Activated CD4-positive, CD25-positive, alpha-beta regulatory T cell (primary cell): Measurements from ENCODE around the gene EXTL1.

Source experiments
- DNase-seq, 4 experiments: peaks; one replicate each; lab custom pipeline; 2025; lab: John Stamatoyannopoulos, UW

EXTL1 gene

DNA sequence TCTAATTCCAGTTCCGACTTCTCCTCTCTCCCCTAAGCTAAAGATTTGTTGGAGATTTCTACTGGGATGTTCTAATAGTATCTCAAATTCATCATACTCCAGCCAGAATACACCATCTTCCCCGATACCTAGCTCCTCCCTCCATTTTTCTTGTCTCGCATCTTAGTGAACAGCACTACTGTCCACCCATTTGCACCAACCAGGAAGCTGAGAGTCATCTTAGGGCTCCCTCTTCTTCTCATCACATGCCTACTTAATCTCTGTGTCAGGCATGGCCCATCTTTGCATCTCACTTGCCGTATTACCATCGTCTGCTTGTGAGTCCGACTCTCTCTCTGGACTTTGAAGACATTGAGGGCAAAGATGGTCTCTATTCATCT, 49.4 kb downstream of the EXTL1 start:
- no peak for DNase-seq

DNA sequence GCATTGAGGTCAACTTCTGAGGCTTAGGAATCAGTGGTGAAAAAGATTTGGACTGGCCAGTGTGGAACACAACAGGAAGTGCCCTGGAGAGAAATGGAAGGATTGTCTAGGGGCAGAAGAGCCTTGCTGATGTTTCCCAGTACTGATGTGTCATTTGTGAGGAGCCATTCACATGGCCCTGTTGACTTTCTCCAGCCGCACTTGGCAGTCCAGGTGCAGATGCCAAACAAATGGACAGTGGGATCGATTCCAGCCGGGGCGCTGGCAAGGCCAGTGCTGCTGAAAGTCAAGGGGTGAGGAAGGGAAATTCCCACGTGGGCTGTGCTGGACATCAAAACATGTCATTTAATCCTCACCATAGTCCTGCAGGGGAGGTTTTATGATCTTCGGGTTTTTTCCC, 50.7 kb downstream of the EXTL1 start:
- no peak for DNase-seq

DNA sequence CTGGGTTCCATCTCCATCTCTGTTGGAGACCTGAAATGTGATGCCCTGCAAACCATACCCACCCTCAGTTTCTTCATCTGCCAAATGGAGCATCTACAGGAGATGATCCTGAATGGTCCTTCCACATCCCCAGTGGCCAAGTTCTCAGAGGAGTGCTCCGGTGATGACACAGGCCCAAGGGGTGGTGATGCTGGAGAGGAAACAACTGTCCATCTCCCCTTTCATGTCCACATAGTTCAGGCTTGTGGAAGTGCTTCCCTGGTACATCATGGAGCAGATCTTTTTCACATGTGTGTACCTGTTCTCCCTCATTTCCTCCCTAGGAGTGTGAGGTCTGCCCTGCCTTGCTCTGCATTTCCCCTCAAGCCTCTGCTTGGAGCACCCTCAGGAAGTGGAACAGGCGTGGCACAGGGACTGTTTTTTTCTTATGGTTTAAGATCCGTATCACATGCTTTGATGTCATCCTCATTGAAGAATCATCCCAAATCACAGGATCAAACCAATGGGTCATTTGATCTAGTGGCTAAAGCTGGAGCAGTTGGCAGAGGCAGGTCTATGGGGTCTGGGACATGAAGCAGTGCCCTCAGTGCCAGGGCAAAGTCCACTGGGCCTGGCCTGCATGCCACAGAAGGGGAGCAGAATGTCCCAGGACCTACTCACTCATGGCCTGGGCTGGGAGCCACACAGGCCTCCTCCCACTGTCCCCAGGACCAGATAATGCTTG, 54.0 kb downstream of the EXTL1 start:
- DNase-seq = no peak

DNA sequence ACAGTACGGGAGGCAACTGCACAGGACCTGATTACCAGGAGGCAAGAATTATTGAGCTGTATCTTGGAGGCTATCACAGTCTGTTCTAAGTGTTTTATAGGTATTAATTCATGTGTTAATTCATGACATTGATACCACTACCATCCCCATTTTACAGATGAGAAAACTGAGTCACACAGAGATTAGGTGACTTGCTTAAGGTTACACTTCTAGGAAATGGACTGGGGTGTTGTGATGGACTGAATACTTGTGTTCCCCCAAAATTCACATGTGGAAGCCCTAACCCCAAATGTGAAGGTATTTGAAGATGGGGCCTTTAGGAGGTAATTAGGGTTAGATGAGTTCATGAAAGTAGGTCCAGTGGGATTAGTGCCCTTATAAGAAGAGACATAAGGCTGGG, 55.9 kb downstream of the EXTL1 start:
- no peak for DNase-seq

DNA sequence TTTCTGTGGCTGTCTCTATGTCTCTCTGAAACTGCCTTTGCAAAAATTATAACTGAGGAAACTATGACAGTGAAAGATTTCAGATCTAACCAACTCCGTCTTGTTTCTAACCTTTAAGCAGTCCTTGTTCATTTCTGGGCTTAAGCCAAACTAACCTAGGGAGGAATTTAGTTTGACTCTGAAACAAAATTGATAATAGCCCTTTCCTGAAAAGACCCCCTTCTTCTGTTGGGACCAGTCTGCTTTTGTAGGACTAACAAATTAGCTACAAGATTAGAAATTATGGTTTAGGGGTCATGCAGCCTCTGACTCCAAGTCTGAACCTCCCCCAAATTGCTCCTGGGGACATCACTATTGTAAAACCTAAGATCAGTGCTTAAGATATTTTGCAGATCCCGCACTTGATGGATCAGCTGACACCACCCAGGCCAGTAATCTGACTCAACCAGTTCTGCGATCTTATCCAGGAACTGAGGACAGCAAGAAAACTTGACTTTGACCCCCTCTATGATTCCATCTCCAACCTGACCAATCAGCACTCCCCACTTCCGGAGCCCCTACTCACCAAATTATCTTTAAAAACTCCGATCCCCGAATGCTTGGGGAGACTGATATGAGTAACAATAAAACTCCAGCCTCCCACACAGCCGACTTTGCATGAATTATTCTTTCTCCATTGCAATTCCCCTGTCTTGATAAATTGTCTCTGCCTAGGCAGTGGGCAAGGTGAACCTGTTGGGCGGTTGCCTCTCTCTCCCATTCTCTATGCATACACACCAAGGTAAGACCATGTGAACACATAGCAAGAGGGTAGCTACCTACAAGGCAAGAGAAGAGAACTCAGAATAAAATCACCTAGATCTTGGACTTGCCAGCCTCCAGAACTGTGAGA, 57.0 kb downstream of the EXTL1 start:
- DNase-seq = no peak

DNA sequence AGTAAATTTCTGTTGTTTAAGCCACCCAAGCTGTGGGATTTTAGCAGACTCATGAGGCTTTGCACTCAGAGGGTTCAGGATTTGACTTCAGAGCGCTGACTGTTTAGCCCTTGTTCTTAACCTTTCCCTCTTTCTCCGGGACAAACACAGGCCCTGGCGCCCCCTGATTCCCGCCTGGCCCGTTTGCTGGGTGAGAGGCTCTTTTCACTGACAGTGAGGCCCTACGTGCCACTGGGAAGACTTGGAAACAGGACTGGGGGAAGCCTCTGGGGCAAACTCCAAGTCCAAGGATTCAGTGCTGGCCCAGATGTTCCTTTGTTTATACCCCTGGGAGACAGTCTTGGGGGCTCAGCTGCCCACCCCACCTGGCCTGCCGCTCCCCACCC, 57.6 kb downstream of the EXTL1 start:
- no peak for DNase-seq

DNA sequence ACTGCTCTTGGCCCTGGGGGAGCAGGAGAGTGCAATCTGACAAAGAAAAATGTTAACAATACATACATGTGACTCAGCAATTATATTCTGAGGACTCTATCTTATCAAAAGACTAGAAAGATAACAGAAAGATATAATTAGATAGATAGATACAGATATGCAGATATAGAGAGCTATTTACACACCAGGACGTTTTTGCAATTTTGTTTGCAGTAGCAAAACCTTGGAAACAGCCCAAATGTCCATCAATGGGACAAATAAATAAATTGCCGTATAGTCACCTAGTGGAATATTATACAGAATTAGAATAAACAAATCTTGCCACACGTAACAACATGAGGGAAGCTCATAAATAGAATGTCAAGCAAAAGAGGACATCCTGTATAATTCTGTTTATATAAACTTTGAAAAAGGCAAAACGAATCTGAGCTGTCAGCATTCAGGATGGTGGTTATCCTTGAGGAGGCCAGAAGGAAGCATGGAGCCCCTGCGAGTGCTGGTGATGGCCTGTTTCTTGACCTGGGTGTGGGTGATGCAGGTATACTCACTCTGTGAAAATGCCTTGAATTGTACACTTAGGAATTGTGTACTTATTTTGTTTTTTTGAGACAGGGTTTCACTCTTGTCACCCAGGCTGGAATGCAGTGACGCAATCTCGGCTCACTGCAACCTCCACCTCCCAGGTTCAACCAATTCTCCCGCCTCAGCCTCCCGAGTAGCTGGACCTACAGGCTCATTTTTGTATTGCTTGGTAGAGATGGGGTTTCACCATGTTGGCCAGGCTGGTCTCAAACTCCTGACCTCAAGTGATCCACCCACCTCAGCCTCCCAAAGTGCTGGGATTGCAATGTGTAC, 58.6 kb downstream of the EXTL1 start:
- DNase-seq = no peak

DNA sequence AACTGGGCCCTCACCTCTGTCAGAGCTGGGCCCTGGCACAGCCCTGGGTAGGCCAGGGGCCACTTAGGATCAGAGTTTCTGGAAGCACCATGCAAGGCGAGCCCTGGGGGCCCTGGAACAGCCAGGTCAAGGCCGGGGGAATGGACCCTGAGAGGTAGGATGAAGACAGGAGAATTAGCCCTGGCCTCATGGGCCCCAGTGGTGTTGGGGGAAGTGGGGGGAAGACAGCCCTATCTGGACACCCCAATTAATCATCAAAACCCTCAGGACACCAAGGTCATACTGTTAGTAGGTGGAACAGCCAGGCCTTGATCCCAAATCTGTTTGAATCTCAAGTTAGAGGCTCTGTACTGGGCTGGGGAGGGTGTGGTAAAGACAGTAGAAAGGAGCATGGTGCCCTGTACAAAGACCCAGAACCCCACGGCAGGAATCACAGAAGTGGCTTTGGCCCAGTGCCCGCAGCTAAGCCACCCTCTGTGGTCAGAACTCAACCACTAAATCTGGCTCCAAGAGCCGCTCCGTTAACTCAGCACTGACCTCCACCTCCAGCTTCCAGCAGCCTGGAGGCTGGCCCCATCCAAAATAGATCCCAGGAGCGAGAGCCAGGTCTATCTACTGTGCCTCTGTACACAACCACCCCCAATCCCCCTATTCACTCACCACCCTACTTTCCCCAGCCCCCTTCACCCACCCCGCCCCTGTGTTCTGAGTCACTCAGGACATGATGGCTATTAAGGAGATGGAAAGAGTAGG, 59.9 kb downstream of the EXTL1 start:
- no peak for DNase-seq

DNA sequence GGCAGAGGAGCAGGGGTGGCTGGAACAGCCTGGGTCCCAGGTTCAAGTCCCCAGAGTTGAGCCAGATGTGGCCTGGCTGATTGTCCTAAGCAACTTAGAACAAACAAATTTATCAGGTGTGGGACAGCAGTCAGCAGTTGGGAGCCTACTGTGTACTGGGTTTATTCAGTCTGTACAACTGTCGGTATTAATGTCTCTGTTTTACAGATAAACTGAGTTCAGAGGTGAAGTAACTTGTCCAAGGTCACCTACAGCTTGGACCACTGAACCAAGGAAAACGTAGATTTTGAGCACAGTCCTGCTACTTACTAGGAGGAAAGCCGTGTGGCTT, 60.4 kb downstream of the EXTL1 start:
- no peak for DNase-seq

DNA sequence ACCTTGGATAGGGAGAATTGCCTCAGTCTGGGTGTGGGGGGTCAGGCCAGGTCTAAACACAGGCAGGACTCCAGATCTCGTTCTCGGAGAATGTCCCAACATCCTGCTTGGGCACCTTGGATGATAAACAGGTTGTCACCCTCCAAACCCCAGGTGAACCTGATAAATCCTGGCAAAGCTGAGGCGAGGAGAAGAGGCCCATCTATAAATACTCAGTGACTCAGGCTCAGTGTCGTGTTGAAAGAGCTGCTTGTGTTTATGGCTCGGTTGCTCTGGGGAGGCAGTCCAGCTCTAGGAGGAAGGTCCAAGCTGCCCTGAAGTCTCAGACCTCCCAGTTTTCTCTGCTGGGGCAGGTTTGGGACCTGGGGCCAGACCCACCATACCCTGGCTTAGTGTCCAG, 61.6 kb downstream of the EXTL1 start:
- no peak for DNase-seq

DNA sequence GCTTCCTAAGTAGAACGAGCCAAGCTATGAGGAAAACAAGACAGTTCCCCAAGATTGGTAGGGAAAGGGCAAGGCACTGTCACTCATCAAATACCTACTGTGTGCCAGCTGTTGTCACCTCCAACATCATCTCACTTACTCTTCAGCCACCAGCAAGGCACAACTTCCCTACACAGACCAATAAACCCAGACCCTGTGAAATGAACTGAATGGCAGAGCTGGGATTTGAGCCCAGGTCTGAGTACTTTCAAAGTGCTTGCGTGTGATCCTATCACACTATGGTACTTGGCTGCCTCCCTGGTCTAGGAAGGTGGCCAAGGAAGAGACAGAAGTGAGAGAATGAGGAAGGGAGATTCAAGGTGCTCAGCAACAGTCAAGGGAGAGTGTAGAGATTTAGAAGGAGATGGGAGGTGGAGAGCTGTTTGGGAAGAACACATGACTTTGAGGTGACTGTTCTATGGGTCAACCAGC, 62.6 kb downstream of the EXTL1 start:
- DNase-seq = no peak

DNA sequence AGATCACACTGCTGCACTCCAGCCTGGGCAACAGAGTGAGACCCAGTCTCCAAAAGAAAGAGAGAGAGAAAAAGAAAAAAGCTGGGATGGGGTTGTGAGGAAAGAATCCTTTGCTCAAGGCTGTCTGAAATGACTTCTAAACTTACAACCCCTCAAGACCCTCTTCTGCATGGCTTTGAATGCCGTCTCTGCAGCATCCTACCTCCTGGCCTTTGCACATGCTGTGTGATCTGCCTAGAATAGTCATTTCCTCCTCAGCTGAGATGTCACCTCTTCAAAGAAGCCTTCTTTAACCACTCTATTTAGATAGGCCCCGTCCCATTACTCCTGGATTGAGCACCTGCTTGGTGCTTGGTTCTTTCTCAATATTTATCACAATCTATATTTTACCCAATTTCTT, 63.3 kb downstream of the EXTL1 start:
- DNase-seq = no peak
